ENCODE measurements around the gene BMS1.
"Not testable (repeated sequence)": the region's sequence is repeated elsewhere in the genome, so short reads cannot be mapped to it uniquely, and the experiment has no call there.

Gene BMS1

DNA sequence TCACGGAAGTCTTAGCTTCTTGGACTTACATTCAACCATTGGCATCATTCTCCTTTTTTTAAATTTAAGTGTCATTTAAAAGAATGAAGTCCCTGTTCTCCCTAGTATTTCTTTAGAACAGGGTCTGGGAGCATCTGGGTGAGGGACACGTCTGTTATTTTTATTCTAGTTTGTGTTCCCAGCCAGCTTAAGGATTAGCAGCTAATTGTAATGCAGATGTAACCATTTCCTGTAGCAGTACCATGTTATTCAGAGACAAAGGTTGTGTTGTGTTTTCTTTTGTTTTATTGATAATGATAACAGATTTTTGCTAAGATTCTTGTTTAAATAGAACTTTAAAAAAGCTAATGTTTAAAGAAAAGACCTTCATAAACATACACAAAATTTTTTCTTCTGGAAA, 34.3 kb downstream of the BMS1 start:
- H3K4me3 ChIP-seq (ENCODE audit: low read length), result no peak overlapping the region
- TF ChIP-seq, protein P1, sequence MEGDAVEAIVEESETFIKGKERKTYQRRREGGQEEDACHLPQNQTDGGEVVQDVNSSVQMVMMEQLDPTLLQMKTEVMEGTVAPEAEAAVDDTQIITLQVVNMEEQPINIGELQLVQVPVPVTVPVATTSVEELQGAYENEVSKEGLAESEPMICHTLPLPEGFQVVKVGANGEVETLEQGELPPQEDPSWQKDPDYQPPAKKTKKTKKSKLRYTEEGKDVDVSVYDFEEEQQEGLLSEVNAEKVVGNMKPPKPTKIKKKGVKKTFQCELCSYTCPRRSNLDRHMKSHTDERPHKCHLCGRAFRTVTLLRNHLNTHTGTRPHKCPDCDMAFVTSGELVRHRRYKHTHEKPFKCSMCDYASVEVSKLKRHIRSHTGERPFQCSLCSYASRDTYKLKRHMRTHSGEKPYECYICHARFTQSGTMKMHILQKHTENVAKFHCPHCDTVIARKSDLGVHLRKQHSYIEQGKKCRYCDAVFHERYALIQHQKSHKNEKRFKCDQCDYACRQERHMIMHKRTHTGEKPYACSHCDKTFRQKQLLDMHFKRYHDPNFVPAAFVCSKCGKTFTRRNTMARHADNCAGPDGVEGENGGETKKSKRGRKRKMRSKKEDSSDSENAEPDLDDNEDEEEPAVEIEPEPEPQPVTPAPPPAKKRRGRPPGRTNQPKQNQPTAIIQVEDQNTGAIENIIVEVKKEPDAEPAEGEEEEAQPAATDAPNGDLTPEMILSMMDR (conservative IDR thresholded peaks at IDR 0.05; ENCODE audit: low read depth, low read length), result no peak
- DNase-seq (ENCODE audit: low read depth), result no peak

DNA sequence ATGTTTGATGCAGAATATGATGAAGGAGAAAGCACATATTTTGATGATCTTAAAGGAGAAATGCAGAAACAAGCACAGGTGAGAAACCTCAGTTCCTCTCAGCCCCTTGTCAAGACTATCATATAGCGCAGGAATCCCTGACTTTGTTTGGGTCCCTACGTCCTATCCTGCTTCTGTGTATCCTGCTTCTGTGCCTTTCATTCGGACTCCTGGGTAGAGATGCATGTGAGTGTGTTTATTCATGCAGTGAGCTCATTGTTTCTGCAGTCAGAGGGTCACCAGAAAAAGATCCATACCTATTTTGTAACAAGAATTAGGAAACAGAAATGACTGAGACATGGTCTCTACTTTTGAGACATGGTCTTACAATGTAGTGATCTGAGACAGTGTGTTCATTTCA, 34.8 kb downstream of the BMS1 start:
- not testable (repeated sequence) for DNase-seq (ENCODE audit: low read depth); H3K4me3 ChIP-seq (ENCODE audit: low read length)

DNA sequence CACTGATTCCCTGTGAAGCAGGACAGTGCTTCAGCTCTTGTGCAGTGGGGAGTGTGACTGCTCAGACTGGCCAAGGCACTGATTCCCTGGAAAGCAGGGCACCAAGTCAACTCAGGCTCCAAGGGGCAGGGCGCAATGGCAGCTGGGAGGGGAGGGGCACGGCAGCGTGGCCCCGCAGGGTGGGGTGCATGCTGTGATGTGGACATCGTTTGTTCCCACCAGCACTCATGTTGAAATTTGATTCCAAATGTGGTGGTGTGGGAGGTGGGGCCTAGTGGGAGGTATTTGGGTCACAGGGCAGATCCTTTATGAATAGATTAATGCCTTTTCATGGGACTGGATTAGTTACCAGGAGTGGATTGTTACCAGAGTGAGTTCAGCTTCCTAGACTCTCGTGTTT, 44.2 kb downstream of the BMS1 start:
- not testable (repeated sequence) for H3K4me3 ChIP-seq (ENCODE audit: low read length); DNase-seq (ENCODE audit: low read depth)

DNA sequence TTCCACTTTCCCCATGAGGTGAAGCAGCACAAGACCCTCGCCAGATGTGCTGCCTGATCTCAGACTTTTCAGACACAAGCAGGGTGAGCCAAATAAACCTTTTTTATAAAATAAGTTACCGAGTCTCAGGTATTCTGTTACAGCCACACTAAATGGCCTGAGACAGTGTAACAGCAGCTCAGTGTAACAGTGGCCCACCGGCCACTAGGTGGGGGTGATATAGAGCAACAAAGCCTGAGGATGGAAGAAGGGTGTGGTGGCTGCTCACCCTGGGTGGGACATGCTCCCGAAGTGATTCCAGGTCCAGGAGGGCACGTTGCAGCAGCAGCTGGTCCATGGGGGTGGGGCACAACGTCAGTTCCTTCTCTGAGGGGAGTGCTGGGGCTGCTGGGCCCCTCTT, 44.6 kb downstream of the BMS1 start:
- DNase-seq (ENCODE audit: low read depth), result no peak
- TF ChIP-seq, protein P1 (conservative IDR thresholded peaks at IDR 0.05; ENCODE audit: low read depth, low read length), result peak; percentile 40
- no peak overlapping the region for H3K4me3 ChIP-seq (ENCODE audit: low read length)

DNA sequence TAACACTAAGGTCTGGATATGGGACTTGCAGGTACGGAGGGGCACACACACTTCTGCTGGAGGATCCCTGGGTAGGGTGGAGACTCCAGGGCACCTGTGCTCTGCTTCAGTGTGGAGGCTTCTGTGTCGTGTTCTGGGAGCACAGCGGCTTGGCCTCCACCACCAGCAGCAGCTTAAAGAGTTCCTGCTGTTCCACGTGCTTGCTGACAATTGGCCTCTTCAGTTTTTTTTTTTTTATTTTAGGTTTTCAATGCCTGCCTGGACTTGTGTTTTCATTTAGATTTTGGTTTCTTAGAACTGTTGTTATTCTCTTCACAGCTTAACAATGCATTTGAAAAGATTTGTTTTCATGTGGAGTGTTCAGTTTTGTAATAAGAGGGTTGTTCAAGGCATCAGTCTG, 45.8 kb downstream of the BMS1 start:
- H3K4me3 ChIP-seq (ENCODE audit: low read length), result not testable (repeated sequence)

DNA sequence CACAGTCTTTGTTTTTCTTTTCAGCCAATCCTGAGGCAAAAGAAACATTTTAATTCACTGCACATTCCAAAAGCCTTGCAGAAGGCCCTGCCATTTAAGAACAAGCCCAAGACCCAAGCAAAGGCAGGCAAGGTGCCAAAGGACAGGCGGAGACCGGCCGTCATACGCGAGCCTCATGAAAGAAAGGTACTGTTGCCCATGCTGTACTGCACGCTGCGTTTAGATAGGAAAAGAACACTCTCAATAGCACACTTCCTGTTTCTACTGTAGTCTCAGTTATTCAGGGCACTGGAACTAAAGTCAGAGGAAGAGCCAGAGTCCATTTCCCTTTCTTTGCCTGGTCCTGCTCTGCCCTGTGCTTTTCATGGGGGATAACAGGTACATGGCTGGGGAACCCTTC, 47.6 kb downstream of the BMS1 start:
- no peak for DNase-seq (ENCODE audit: low read depth)
- H3K4me3 ChIP-seq (ENCODE audit: low read length), result no peak overlapping the region
- TF ChIP-seq, protein P1 (conservative IDR thresholded peaks at IDR 0.05; ENCODE audit: low read depth, low read length), result no peak

More for the DNA sequence above, 45.8 kb downstream of the BMS1 start:
- not testable (repeated sequence) for DNase-seq (ENCODE audit: low read depth)

DNA sequence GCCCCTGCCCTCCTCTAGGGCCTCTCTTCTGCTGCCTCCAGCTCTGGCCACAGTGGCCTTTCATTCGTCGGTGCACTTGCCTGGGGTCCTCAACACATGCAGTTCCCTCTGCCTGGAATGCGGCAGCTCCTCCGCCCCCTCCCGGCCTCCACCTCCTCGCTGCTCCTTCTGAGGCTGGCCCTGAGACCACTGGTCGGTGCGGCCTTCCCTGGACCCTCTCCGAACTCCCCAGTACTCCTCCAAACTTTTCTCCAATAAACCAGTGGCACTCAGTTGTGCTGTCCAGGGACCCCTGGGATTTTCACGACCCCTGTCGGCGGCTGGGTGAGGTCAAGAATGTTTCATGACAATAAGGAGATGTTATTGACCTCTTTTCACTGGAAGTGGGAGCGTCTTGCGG, 53.5 kb downstream of the BMS1 start:
- no peak for DNase-seq (ENCODE audit: low read depth)
- TF ChIP-seq, protein P1 (conservative IDR thresholded peaks at IDR 0.05; ENCODE audit: low read depth, low read length), result peak; percentile 9
- H3K4me3 ChIP-seq (ENCODE audit: low read length), result no peak overlapping the region

DNA sequence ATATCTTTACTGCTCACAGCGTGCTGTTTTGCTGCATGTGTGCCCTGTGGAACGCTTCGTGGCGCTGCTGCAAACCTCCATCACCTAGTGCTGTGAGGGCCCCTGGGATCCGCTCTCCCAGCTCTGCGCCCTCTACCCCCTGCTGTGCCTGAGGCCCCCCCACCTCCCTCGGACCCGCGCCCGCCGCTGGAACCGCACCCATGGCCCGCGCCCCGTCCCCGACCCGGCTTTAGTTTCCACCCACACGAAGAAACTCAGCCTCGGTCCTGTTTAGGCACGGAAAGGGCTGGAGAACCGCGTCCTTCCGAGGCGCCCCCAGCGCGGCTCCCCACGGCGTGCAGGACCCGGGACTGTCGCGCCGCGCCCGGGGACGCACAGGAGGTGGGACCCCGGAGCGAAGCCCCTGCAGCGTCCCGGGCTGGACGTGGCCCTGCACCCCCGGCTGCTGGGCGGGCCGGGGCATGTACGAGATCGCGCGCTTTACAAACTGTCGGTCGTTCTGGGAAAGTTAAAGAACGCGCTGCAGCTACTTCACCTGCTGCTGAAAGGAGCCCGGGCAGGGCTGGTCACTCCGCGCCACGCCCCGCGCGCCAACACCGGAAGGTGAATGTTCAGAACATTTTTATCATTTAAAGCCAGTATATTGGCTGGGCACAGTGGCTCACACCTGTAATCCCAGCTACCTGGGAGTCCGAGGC, 54.3 kb downstream of the BMS1 start:
- DNase-seq (ENCODE audit: low read depth), result no peak
- TF ChIP-seq, protein P1 (conservative IDR thresholded peaks at IDR 0.05; ENCODE audit: low read depth, low read length), result peak; percentile 35
- peak overlapping the region; percentile 34 for H3K4me3 ChIP-seq (ENCODE audit: low read length)

DNA sequence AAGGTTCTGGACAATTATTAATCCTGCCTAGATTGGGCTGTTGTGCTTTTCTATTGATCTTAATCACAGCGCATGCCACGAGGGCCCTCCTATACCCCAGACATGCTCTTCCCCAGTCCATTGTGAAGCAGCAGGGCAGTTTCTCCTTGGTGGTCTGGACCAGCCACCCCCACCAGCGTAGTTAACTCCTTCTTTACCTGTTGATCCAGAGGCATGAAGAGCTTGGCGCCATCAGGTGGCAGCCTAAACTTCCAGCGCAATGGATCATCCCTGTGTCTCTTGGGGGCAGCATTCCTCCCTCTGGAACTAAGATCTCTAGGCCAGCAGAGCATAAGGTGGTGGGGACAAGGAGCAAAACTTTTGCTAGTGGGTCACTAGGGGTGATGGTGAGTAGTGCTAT, 62.2 kb downstream of the BMS1 start:
- DNase-seq (ENCODE audit: low read depth); H3K4me3 ChIP-seq (ENCODE audit: low read length): not testable (repeated sequence)

DNA sequence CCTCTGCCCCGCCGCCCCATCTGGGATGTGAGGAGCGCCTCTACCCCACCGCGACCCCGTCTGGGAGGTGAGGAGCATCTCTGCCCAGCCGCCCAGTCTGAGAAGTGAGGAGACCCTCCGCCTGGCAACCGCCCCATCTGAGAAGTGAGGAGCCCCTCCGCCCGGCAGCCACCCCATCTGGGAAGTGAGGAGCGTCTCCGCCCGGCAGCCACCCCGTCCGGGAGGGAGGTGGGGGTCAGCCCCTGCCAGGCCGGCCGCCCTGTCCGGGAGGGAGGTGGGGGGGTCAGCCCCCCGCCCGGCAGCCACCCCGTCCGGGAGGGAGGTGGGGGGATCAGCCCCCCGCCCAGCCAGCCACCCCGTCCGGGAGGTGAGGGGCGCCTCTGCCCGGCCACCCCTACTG, 64.7 kb downstream of the BMS1 start:
- H3K4me3 ChIP-seq (ENCODE audit: low read length), result not testable (repeated sequence)

More for the DNA sequence above, 64.7 kb downstream of the BMS1 start:
- not testable (repeated sequence) for DNase-seq (ENCODE audit: low read depth)

Data from retinal pigment epithelial cell (primary cell).